ENCODE data around the gene SLC1A5. TPM values are rescaled to one million over a fixed set of nuclear protein-coding genes. Genes with fewer than 3 reads are reported as not detected.

SLC1A5 gene
- total RNA-seq, 2 experiments from 2014 or later = 176 to 178 TPM

DNA sequence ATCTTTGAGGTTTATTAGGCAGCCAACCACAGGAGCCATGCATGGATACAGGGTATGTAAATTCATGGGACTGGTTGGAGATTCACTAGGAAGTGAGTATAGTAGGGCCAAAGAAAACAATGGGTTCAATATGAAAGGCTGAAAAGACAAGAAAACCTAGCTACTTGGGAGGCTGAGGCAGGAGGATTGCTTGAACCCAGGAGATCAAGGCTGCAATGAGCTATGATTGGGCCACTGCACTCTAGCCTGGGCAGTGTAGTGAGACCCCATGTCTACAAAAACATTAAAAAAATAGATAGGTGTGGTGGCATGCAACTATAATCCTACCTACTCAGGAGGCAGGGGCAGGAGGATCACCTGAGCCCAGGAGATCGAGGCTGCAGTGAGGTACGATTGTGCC lies 10.3 kb upstream of the SLC1A5 start:
- ChIA-PET POLR2A (interaction anchor here (1.6 kb wide), 1 partner anchor 10 kb away, joined by 5 read pairs; the partner anchor contains the start of gene SLC1A5), CTCF (interaction anchor here (3.7 kb wide), 1 partner anchor 32 kb away, joined by 12 read pairs; no protein-coding TSS in a partner anchor)
- H3K27me3 Mint-ChIP-seq (ENCODE audit: low read depth) = peaks cover 9% of the 10 kb centered on the region
- H3K4me3 Mint-ChIP-seq = no peak overlapping the region
- H3K4me1 Mint-ChIP-seq (ENCODE audit: low read depth) = peaks cover 4% of the 10 kb centered on the region
- no peaks in the 10 kb centered on the region for H3K9me3 Mint-ChIP-seq (ENCODE audit: insufficient read depth)
- H3K36me3 Mint-ChIP-seq (ENCODE audit: low read depth) = no peaks in the 10 kb centered on the region
- DNase-seq = no peak
- no peak for ATAC-seq
- no peak overlapping the region for H3K27ac Mint-ChIP-seq

GRCh38 chr19:46797881-46798280 lies 9.5 kb upstream of the SLC1A5 start:
- H3K4me1 Mint-ChIP-seq (ENCODE audit: low read depth) = peaks cover 9% of the 10 kb centered on the region
- ATAC-seq (no peak), DNase-seq (no peak)
- H3K27ac Mint-ChIP-seq = no peak overlapping the region
- H3K4me3 Mint-ChIP-seq = no peak overlapping the region
- ChIA-PET CTCF (interaction anchor here (1.6 to 3.7 kb wide), 2 partner anchors 10 to 31 kb away, joined by 5 to 12 read pairs; partner anchors contain the start of gene SLC1A5), POLR2A (interaction anchor here (1.2 to 1.6 kb wide), 2 partner anchors 9 to 10 kb away, joined by 3 to 5 read pairs; partner anchors contain the start of gene SLC1A5)
- H3K36me3 Mint-ChIP-seq (ENCODE audit: low read depth) = no peaks in the 10 kb centered on the region
- H3K27me3 Mint-ChIP-seq (ENCODE audit: low read depth) = peaks cover 10% of the 10 kb centered on the region
- no peaks in the 10 kb centered on the region for H3K9me3 Mint-ChIP-seq (ENCODE audit: insufficient read depth)

DNA sequence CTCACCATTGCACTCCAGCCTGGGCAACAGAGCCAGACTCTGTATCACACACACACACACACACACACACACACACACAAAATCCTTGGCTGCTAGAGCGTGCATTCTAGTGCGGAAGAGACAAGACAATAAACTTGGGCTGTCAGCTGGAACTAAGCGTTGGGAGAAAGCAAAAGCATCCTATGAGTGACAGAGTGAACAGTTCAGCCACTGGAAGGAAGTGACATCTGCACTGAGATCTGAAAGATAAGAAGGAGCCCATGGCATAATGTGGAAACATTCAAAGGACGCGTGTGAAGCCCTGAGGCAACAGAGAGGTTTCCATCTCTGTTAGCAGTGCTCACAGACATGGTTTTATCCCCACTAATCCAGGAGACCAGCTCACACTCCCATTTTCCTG lies 3.5 kb upstream of the SLC1A5 start:
- Mint-ChIP-seq H3K27ac (peak overlapping the region; percentile 80), H3K36me3 (ENCODE audit: low read depth) (peaks cover 6% of the 10 kb centered on the region), H3K9me3 (ENCODE audit: insufficient read depth) (no peaks in the 10 kb centered on the region), H3K4me3 (peak overlapping the region; percentile 26), H3K27me3 (ENCODE audit: low read depth) (peaks cover 6% of the 10 kb centered on the region), H3K4me1 (ENCODE audit: low read depth) (peaks cover 43% of the 10 kb centered on the region)
- ChIA-PET CTCF (interaction anchor here (0.7 to 9.8 kb wide), 4 partner anchors 26 to 161 kb away, joined by 3 to 65 read pairs (median 8); no protein-coding TSS in a partner anchor), POLR2A (interaction anchor here (1.0 kb wide), 1 partner anchor 49 kb away, joined by 3 read pairs; no protein-coding TSS in a partner anchor)
- DNase-seq (peak; percentile 70), ATAC-seq (peak; percentile 38)

- CTCF ChIA-PET = interaction anchor here (1.1 to 9.8 kb wide), 5 partner anchors 23 to 85 kb away, joined by 3 to 65 read pairs (median 4); no protein-coding TSS in a partner anchor
- ATAC-seq (no peak), DNase-seq (no peak)
- Mint-ChIP-seq H3K4me3 (no peak overlapping the region), H3K9me3 (ENCODE audit: insufficient read depth) (no peaks in the 10 kb centered on the region), H3K27me3 (ENCODE audit: low read depth) (peaks cover 4% of the 10 kb centered on the region), H3K4me1 (ENCODE audit: low read depth) (peaks cover 57% of the 10 kb centered on the region), H3K36me3 (ENCODE audit: low read depth) (peaks cover 32% of the 10 kb centered on the region), H3K27ac (no peak overlapping the region)
- POLR2A ChIA-PET = interaction anchor here (0.8 to 1.8 kb wide), 5 partner anchors 9 to 324 kb away, joined by 3 to 8 read pairs (median 4); partner anchors contain the start of gene ZC3H4
These were observed 977 bp upstream of the SLC1A5 start for GRCh38 chr19:46789371-46789770.

GRCh38 chr19:46788968-46789338 lies 559 bp upstream of the SLC1A5 start:
- Mint-ChIP-seq H3K36me3 (ENCODE audit: low read depth) (peaks cover 36% of the 10 kb centered on the region), H3K4me1 (ENCODE audit: low read depth) (peaks cover 61% of the 10 kb centered on the region)
- DNase-seq = no peak

DNA sequence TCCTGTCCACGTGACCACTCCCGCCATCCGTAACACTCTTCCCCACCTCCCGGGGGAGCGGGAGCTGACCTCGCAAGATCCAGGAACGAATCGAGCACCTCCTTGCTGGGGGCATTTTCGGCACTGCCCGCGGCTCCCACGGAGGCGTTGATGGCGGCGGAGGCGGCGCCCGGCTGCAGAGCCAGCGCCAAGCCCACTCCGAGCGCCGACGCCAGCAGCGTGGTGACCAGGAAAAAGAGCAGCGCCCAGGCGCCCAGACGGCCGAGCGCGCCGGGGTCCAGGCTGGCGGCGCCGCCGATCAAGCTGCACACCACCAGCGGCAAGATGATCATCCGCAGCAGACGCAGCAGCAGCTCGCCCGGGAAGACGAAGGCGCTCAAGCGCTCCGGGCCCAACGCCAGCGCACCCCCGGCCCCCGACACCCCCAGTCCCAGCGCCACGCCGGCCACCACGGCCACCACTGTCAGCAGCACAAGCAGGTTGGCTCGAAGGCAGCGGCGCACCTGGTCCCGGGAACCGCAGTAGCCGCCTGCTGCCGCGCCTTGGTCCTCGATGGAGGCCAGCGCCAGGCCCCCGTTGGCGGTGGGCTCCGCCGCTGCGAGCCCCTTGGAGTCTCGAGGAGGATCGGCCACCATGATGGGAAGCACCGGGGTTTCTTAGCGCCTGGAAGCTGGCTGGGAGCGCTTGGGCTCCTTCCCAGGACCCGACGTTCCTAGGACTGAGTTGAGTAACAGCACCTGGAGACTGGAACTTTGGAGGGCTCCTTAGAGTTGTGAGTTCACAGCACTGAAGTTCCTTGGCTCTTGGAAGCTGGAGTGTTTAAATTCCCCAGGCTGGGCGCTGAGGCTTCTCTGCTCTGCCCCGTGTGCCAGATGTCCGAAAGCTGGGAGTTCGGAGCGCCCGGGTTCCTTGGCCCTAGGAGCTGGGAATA lies 798 bp downstream of the SLC1A5 start:
- H3K27ac Mint-ChIP-seq = peak overlapping the region; percentile 96
- no peaks in the 10 kb centered on the region for H3K9me3 Mint-ChIP-seq (ENCODE audit: insufficient read depth)
- no peaks in the 10 kb centered on the region for H3K27me3 Mint-ChIP-seq (ENCODE audit: low read depth)
- H3K4me3 Mint-ChIP-seq = peak overlapping the region; percentile 98
- peaks cover 49% of the 10 kb centered on the region for H3K36me3 Mint-ChIP-seq (ENCODE audit: low read depth)
- DNase-seq (peak; percentile 55), ATAC-seq (no peak)
- peaks cover 66% of the 10 kb centered on the region for H3K4me1 Mint-ChIP-seq (ENCODE audit: low read depth)
- ChIA-PET POLR2A (interaction anchor here (0.7 to 5.4 kb wide), 16 partner anchors 10 to 325 kb away, joined by 3 to 51 read pairs (median 4); partner anchors contain the start of gene ZC3H4), CTCF (interaction anchor here (0.9 to 9.8 kb wide), 9 partner anchors 9 to 1095 kb away, joined by 3 to 65 read pairs (median 4); partner anchors contain the start of gene QPCTL)

More at GRCh38 chr19:46788968-46789338, 559 bp upstream of the SLC1A5 start:
- ChIA-PET POLR2A (interaction anchor here (0.6 to 5.4 kb wide), 19 partner anchors 9 to 907 kb away, joined by 3 to 51 read pairs (median 4); partner anchors contain the start of genes DACT3 and ZC3H4), CTCF (interaction anchor here (0.6 to 9.8 kb wide), 9 partner anchors 16 to 1096 kb away, joined by 3 to 65 read pairs (median 3); partner anchors contain the start of gene QPCTL)
- no peaks in the 10 kb centered on the region for H3K9me3 Mint-ChIP-seq (ENCODE audit: insufficient read depth)
- peak overlapping the region; percentile 98 for H3K4me3 Mint-ChIP-seq
- ATAC-seq = no peak
- H3K27me3 Mint-ChIP-seq (ENCODE audit: low read depth) = peaks cover 4% of the 10 kb centered on the region
- H3K27ac Mint-ChIP-seq = peak overlapping the region; percentile 96

- peaks cover 53% of the 10 kb centered on the region for H3K36me3 Mint-ChIP-seq (ENCODE audit: low read depth)
- DNase-seq (no peak), ATAC-seq (no peak)
- H3K4me1 Mint-ChIP-seq (ENCODE audit: low read depth) = peaks cover 66% of the 10 kb centered on the region
- H3K9me3 Mint-ChIP-seq (ENCODE audit: insufficient read depth) = no peaks in the 10 kb centered on the region
- H3K27me3 Mint-ChIP-seq (ENCODE audit: low read depth) = no peaks in the 10 kb centered on the region
- POLR2A ChIA-PET = interaction anchor here (1.0 to 5.4 kb wide), 5 partner anchors 11 to 325 kb away, joined by 3 to 51 read pairs (median 4); no protein-coding TSS in a partner anchor
- peak overlapping the region; percentile 98 for H3K4me3 Mint-ChIP-seq
- H3K27ac Mint-ChIP-seq = peak overlapping the region; percentile 96
- CTCF ChIA-PET = interaction anchor here (1.1 to 9.8 kb wide), 5 partner anchors 10 to 53 kb away, joined by 3 to 65 read pairs (median 5); no protein-coding TSS in a partner anchor
These were observed 1.4 kb downstream of the SLC1A5 start for GRCh38 chr19:46787040-46787330.

GRCh38 chr19:46786236-46787039 lies 2.0 kb downstream of the SLC1A5 start:
- Mint-ChIP-seq H3K9me3 (ENCODE audit: insufficient read depth) (no peaks in the 10 kb centered on the region), H3K27ac (peak overlapping the region; percentile 96), H3K4me1 (ENCODE audit: low read depth) (peaks cover 66% of the 10 kb centered on the region), H3K27me3 (ENCODE audit: low read depth) (no peaks in the 10 kb centered on the region), H3K4me3 (peak overlapping the region; percentile 98), H3K36me3 (ENCODE audit: low read depth) (peaks cover 58% of the 10 kb centered on the region)
- ChIA-PET CTCF (interaction anchor here (0.8 to 9.8 kb wide), 8 partner anchors 11 to 258 kb away, joined by 3 to 65 read pairs (median 4); no protein-coding TSS in a partner anchor), POLR2A (interaction anchor here (1.1 to 5.4 kb wide), 2 partner anchors 36 to 58 kb away, joined by 3 to 51 read pairs; no protein-coding TSS in a partner anchor)
- ATAC-seq = peak; percentile 58
- DNase-seq = peak; percentile 91

- Mint-ChIP-seq H3K4me3 (peak overlapping the region; percentile 98), H3K4me1 (ENCODE audit: low read depth) (peaks cover 64% of the 10 kb centered on the region), H3K9me3 (ENCODE audit: insufficient read depth) (no peaks in the 10 kb centered on the region), H3K27me3 (ENCODE audit: low read depth) (no peaks in the 10 kb centered on the region), H3K36me3 (ENCODE audit: low read depth) (peaks cover 62% of the 10 kb centered on the region), H3K27ac (peak overlapping the region; percentile 96)
- no peak for DNase-seq
- ChIA-PET POLR2A (interaction anchor here (5.4 kb wide), 1 partner anchor 37 kb away, joined by 51 read pairs; no protein-coding TSS in a partner anchor), CTCF (interaction anchor here (0.8 to 9.8 kb wide), 7 partner anchors 20 to 257 kb away, joined by 3 to 65 read pairs (median 4); no protein-coding TSS in a partner anchor)
- ATAC-seq = no peak
These were observed 2.5 kb downstream of the SLC1A5 start for GRCh38 chr19:46785980-46786235.

DNA sequence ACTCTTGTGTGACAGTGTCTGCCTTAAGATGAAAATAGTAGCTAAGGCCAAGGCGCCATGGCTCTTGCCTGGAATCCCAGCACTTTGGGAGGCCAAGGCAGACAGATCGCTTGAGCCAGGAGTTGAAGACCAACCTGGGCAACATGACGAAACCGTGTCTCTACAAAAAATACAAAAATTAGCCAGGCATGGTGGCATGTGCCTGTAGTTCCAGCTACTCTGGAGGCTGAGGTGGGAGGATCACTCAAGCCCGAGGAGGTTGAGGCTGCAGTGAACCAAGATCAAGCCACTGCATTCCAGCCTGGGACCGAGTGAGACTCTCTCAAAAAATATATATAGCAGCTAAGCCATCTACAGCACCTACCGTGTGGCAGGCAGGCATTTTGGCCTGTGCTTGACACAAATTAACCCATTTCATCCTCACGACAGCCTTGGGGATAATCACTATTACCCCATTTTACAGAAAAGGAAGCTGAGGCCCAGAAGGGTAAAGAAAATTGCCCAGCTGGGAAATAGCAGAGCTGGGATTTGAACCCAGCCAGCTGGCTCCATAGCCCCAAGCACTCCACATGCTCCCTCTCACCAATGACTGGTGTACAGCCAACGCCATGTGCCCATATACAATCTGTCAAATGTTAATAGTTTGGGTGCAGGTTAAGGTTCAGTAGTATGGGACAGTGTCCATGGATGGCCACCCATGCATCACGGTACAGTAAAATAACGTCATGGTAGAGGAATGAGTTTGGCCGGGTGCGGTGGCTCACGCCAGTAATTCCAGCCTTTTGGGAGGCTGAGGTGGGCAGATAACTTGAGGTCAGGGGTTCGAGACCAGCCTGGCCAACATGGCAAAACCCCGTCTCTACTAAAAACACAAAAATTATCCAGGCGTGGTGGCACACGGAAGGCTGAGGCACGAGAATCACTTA lies 3.1 kb downstream of the SLC1A5 start:
- Mint-ChIP-seq H3K4me3 (peak overlapping the region; percentile 98), H3K27me3 (ENCODE audit: low read depth) (no peaks in the 10 kb centered on the region), H3K9me3 (ENCODE audit: insufficient read depth) (no peaks in the 10 kb centered on the region), H3K27ac (peak overlapping the region; percentile 96), H3K4me1 (ENCODE audit: low read depth) (peaks cover 64% of the 10 kb centered on the region), H3K36me3 (ENCODE audit: low read depth) (peaks cover 63% of the 10 kb centered on the region)
- ATAC-seq = no peak
- CTCF ChIA-PET = interaction anchor here (0.6 to 9.8 kb wide), 14 partner anchors 9 to 256 kb away, joined by 3 to 65 read pairs (median 4); partner anchors contain the start of gene DACT3
- POLR2A ChIA-PET = interaction anchor here (0.7 to 5.4 kb wide), 3 partner anchors 10 to 37 kb away, joined by 3 to 51 read pairs (median 6); no protein-coding TSS in a partner anchor
- no peak for DNase-seq
